Upper lobe of left lung (tissue), 6 donors: ENCODE data around the gene NR1H2. TPM values are rescaled to one million over a fixed set of nuclear protein-coding genes. Genes with fewer than 3 reads are reported as not detected.

ENCODE experiments used
- ATAC-seq, 2 donors: fragments of 200-7000 bp; cut with Tn5 transposase; one replicate each; pipeline ENCODE4 v1.9.1; 2022; ENCODE audit warnings: mild to moderate bottlenecking in 2 of 2, moderate library complexity in 2 of 2; ENCODE audit not compliant: low FRiP score in 2 of 2
- DNase-seq, 2 donors: peaks; one replicate each; pipeline ENCODE4 v3.0.0-alpha.2; 2019 to 2020
- H3K27ac ChIP-seq, 4 donors: fragments of 200-600 bp; sonication (generic); one replicate each; pipeline ENCODE4 v1.5.1; 2016 to 2019
- H3K27me3 ChIP-seq, 4 donors: fragments of 200-600 bp; sonication (generic); one replicate each; pipeline ENCODE4 v1.5.1; 2017 to 2019
- H3K36me3 ChIP-seq, 4 donors: fragments of 200-600 bp; sonication (generic); one replicate each; pipeline ENCODE4 v1.5.1; 2016 to 2019
- H3K4me1 ChIP-seq, 4 donors: fragments of 200-600 bp; sonication (generic); one replicate each; pipeline ENCODE4 v1.5.1; 2018 to 2019
- H3K4me3 ChIP-seq, 4 donors: fragments of 200-600 bp; sonication (generic); one replicate each; pipeline ENCODE4 v1.5.1; 2017 to 2019; ENCODE audit warnings: mild to moderate bottlenecking in 2 of 4, moderate library complexity in 1 of 4
- H3K9me3 ChIP-seq, 4 donors: fragments of 200-600 bp; sonication (generic); one replicate each; pipeline ENCODE4 v1.5.1; 2018 to 2019
- CTCF ChIP-seq, 6 experiments: fragments of 450-650 bp in 4 of 6; fragments of 200-600 bp in 2 of 6; sonication (generic) in 2 of 6; IDR thresholded peaks; one replicate each; pipeline ENCODE4 v1.5.1; 2016 to 2019; ENCODE audit warnings: antibody characterized with exemption in 6 of 6
- EP300 ChIP-seq, 4 donors: sonication (generic); formaldehyde crosslinking; IDR thresholded peaks; one replicate each; pipeline ENCODE4 v1.5.1; 2017; ENCODE audit warnings: antibody characterized with exemption in 4 of 4, control low read depth in 2 of 4
- POLR2A ChIP-seq, 4 donors: fragments of 450-650 bp; IDR thresholded peaks; one replicate each; pipeline ENCODE4 v1.5.1; 2016 to 2017; ENCODE audit warnings: antibody characterized with exemption in 4 of 4, mild to moderate bottlenecking in 2 of 4
- POLR2AphosphoS5 ChIP-seq, 2 donors: sonication (generic); formaldehyde crosslinking; IDR thresholded peaks; one replicate each; pipeline ENCODE4 v1.5.1; 2017; ENCODE audit warnings: antibody characterized with exemption in 2 of 2
- WGBS, 2 donors: methylation state at CpG; one replicate each; pipeline ENCODE4 v1.1.5; 2017 to 2018; 5-methylcytosine and 5-hydroxymethylcytosine counted together
- total RNA-seq, 6 donors: library from RNA; depleted of rRNA in 4 of 6; stranded (reverse); fragments of >200 nt in 4 of 6; gene quantifications; one replicate each; pipeline versions ENCODE4 v1.1.0 to v1.2.1, GENCODE V29; 2016 to 2021
- donor health status: DM: no; HTN: no; CAD: no; lungs with moderate emphysema.
- donor health status: DM: no; HTN: yes; CAD: no; lungs with severe emphysema.

The NR1H2 gene
- total RNA-seq, 6 donors from 2014 or later = 98.3 to 170 (median 123) TPM

GRCh38 chr19:50401605-50402450 lies 25.6 kb downstream of the NR1H2 start:
- WGBS, 2 donors = 91 to 94% methylated on average over 32 to 40 of the region's 48 CpGs

GRCh38 chr19:50402544-50403301 lies 26.5 kb downstream of the NR1H2 start:
- no peaks in the 10 kb centered on the region for H3K27me3 ChIP-seq
- DNase-seq (peak in 1 of 2 donors; percentile 81), ATAC-seq (peak in 1 of 2 donors; percentile 9)
- H3K9me3 ChIP-seq = no peaks in the 10 kb centered on the region
- no peak overlapping the region for H3K4me3 ChIP-seq
- H3K27ac ChIP-seq = no peak overlapping the region
- 97 to 100% methylated on average over 9 to 29 of the region's 41 CpGs for WGBS, 2 donors
- H3K4me1 ChIP-seq = no peaks in the 10 kb centered on the region
- TF ChIP-seq POLR2A (IDR thresholded peaks at IDR 0.05) (no peak), CTCF (IDR thresholded peaks at IDR 0.05) (no peak), EP300 (IDR thresholded peaks at IDR 0.05) (no peak), POLR2AphosphoS5 (IDR thresholded peaks at IDR 0.05) (no peak)
- H3K36me3 ChIP-seq = peaks cover 3 to 53% (median 37%) of the 10 kb centered on the region in 4 donors

More at GRCh38 chr19:50401605-50402450, 25.6 kb downstream of the NR1H2 start:
- Histone ChIP-seq H3K27ac (no peak overlapping the region), H3K4me1 (no peaks in the 10 kb centered on the region), H3K4me3 (no peak overlapping the region), H3K27me3 (no peaks in the 10 kb centered on the region), H3K9me3 (no peaks in the 10 kb centered on the region), H3K36me3 (peaks cover 3 to 46% (median 36%) of the 10 kb centered on the region in 4 donors)
- DNase-seq (peak in 1 of 2 donors; percentile 84), ATAC-seq (no peak)
- TF ChIP-seq POLR2AphosphoS5 (IDR thresholded peaks at IDR 0.05) (no peak), CTCF (IDR thresholded peaks at IDR 0.05) (no peak), POLR2A (IDR thresholded peaks at IDR 0.05) (no peak), EP300 (IDR thresholded peaks at IDR 0.05) (no peak)

GRCh38 chr19:50406156-50406820 lies 30.0 kb downstream of the NR1H2 start:
- Histone ChIP-seq H3K27me3 (no peaks in the 10 kb centered on the region), H3K4me3 (no peak overlapping the region), H3K27ac (no peak overlapping the region), H3K36me3 (peaks cover 3 to 70% (median 51%) of the 10 kb centered on the region in 4 donors), H3K4me1 (no peaks in the 10 kb centered on the region), H3K9me3 (no peaks in the 10 kb centered on the region)
- 88 to 98% methylated on average over 10 to 22 of the region's 22 CpGs for WGBS, 2 donors
- TF ChIP-seq CTCF (IDR thresholded peaks at IDR 0.05) (no peak), POLR2A (IDR thresholded peaks at IDR 0.05) (no peak), EP300 (IDR thresholded peaks at IDR 0.05) (no peak), POLR2AphosphoS5 (IDR thresholded peaks at IDR 0.05) (no peak)
- DNase-seq (peak in 1 of 2 donors; percentile 73), ATAC-seq (no peak)

GRCh38 chr19:50406829-50407228 lies 30.6 kb downstream of the NR1H2 start:
- peak in 1 of 2 donors; percentile 77 for DNase-seq

More at GRCh38 chr19:50406829-50407228, 30.6 kb downstream of the NR1H2 start:
- Histone ChIP-seq H3K4me3 (no peak overlapping the region), H3K36me3 (peaks cover 3 to 68% (median 50%) of the 10 kb centered on the region in 4 donors), H3K4me1 (no peaks in the 10 kb centered on the region), H3K27me3 (no peaks in the 10 kb centered on the region), H3K9me3 (no peaks in the 10 kb centered on the region), H3K27ac (no peak overlapping the region)
- 92 to 94% methylated on average over 16 to 19 of the region's 19 CpGs for WGBS, 2 donors
- ATAC-seq = no peak
- TF ChIP-seq POLR2AphosphoS5 (IDR thresholded peaks at IDR 0.05) (no peak), POLR2A (IDR thresholded peaks at IDR 0.05) (no peak), EP300 (IDR thresholded peaks at IDR 0.05) (no peak), CTCF (IDR thresholded peaks at IDR 0.05) (no peak)
